ENCODE results near the gene PLEKHB2.
"Not testable (repeated sequence)": the region's sequence is repeated elsewhere in the genome, so short reads cannot be mapped to it uniquely, and the experiment has no call there.

PLEKHB2 gene

DNA sequence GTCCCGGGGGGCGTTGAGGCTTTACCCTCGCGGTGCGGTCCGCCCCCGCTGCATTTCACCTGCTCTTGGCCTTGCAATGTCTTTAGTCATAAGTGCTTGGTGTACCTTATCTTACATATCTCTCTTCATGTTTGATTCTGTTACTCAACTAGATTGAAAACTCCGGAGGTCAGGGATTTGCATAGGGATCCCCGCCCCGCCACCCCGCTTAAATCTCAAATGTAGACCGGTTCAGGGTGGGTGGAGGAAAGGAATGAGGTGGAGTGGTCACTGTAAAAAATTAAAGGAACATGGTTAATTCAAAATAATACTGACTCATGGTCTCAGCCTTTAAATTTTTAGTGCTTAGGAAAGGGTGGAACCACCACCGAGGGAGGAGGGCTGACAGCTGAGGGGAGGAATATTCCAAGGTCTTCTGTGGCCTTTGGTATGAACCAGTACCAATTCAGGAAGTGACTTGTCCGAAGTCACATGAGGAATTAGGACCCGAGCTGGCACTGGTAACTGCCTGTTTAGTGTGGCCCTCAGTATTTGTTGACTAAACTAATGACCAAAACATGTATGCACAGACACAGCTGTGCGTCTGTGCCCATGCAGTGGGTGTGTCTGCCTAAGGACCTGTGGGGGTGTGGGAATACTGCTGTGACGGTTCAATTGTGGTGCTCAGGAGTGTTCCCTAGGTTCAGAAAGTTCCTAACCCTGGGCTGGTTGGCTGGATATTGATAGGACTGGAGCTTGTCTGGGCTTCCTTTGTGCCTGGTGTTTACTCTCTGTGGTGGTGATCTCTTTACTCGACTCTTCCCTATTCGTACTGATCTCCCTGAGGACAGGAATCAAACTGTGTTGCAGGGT is 1.0 kb downstream of the PLEKHB2 start (continued):
- TF ChIP-seq, protein P1, sequence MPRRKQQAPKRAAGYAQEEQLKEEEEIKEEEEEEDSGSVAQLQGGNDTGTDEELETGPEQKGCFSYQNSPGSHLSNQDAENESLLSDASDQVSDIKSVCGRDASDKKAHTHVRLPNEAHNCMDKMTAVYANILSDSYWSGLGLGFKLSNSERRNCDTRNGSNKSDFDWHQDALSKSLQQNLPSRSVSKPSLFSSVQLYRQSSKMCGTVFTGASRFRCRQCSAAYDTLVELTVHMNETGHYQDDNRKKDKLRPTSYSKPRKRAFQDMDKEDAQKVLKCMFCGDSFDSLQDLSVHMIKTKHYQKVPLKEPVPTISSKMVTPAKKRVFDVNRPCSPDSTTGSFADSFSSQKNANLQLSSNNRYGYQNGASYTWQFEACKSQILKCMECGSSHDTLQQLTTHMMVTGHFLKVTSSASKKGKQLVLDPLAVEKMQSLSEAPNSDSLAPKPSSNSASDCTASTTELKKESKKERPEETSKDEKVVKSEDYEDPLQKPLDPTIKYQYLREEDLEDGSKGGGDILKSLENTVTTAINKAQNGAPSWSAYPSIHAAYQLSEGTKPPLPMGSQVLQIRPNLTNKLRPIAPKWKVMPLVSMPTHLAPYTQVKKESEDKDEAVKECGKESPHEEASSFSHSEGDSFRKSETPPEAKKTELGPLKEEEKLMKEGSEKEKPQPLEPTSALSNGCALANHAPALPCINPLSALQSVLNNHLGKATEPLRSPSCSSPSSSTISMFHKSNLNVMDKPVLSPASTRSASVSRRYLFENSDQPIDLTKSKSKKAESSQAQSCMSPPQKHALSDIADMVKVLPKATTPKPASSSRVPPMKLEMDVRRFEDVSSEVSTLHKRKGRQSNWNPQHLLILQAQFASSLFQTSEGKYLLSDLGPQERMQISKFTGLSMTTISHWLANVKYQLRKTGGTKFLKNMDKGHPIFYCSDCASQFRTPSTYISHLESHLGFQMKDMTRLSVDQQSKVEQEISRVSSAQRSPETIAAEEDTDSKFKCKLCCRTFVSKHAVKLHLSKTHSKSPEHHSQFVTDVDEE (CRISPR knock-in tag; IDR thresholded peaks at IDR 0.05) = no peak
- TF ChIP-seq SNAI2 (CRISPR knock-in tag; IDR thresholded peaks at IDR 0.05) (no peak), ZFP3 (CRISPR knock-in tag; IDR thresholded peaks at IDR 0.05) (no peak), ISL1 (CRISPR knock-in tag; IDR thresholded peaks at IDR 0.05) (no peak)

DNA sequence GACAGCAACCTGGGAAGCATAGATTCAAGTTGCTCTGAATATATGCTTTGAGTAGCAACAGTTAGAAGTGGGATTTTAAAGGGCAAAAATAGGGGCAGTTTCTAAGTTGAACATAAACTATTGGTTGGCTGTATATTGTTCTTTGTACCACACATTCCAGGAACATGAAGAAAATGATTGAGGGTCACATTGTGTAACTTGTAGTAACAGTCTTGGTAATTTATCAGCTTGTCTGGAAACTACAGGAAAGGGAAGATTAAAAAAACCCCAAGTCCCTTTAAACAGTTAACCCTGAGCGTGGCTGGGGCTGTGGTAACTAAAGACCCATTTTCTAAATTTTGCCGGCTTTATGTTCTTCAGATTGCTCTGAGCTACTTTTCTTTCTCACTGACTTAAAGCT is 7.4 kb downstream of the PLEKHB2 start:
- no peak for ATAC-seq
- TF ChIP-seq RARB (CRISPR knock-in tag; IDR thresholded peaks at IDR 0.05) (no peak), ZNF8 (CRISPR knock-in tag; IDR thresholded peaks at IDR 0.05) (no peak), ZNF70 (CRISPR knock-in tag; IDR thresholded peaks at IDR 0.05) (no peak), ISL1 (CRISPR knock-in tag; IDR thresholded peaks at IDR 0.05) (no peak)
- TF ChIP-seq, protein P2, sequence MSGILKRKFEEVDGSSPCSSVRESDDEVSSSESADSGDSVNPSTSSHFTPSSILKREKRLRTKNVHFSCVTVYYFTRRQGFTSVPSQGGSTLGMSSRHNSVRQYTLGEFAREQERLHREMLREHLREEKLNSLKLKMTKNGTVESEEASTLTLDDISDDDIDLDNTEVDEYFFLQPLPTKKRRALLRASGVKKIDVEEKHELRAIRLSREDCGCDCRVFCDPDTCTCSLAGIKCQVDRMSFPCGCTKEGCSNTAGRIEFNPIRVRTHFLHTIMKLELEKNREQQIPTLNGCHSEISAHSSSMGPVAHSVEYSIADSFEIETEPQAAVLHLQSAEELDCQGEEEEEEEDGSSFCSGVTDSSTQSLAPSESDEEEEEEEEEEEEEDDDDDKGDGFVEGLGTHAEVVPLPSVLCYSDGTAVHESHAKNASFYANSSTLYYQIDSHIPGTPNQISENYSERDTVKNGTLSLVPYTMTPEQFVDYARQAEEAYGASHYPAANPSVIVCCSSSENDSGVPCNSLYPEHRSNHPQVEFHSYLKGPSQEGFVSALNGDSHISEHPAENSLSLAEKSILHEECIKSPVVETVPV (CRISPR knock-in tag; IDR thresholded peaks at IDR 0.05) = no peak
- TF ChIP-seq, protein P3, sequence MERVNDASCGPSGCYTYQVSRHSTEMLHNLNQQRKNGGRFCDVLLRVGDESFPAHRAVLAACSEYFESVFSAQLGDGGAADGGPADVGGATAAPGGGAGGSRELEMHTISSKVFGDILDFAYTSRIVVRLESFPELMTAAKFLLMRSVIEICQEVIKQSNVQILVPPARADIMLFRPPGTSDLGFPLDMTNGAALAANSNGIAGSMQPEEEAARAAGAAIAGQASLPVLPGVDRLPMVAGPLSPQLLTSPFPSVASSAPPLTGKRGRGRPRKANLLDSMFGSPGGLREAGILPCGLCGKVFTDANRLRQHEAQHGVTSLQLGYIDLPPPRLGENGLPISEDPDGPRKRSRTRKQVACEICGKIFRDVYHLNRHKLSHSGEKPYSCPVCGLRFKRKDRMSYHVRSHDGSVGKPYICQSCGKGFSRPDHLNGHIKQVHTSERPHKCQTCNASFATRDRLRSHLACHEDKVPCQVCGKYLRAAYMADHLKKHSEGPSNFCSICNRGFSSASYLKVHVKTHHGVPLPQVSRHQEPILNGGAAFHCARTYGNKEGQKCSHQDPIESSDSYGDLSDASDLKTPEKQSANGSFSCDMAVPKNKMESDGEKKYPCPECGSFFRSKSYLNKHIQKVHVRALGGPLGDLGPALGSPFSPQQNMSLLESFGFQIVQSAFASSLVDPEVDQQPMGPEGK (CRISPR knock-in tag; IDR thresholded peaks at IDR 0.05; ENCODE audit: borderline replicate concordance) = no peak

DNA sequence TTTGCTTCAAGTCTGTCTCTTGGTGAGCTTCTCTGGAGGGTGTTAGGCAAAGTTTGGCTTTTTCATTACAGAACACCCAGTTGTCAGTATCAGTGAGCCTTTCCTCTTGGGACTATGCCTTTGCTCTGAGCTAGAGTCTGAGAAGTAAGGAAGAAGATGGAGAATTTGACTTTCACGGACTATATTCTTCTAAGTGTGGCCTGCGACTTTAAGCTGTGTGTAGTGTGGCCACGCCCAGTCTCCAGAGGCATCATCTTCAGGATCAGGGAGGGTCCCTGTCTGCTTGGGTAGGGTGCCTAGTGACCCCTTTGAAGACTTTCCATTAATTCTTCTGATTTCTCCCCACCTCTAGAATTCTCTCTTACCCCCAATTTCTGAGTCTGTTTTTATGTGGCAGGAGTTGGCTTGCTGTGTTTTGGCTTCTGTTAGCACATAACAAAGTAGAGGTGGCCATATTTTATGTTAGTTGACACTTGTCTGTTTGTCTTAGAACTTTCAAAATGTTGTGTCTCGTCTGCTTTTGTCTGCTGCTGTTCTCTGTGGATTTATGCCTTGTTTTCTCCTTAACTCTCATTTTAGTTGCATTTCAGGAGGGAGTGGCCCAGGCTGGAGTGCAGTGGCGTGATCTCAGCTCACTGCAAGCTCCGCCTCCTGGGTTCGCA is 8.6 kb downstream of the PLEKHB2 start:
- no peak for ATAC-seq
- TF ChIP-seq SNAI2 (CRISPR knock-in tag; IDR thresholded peaks at IDR 0.05) = no peak
- TF ChIP-seq TCF4 (CRISPR knock-in tag; IDR thresholded peaks at IDR 0.05; ENCODE audit: borderline replicate concordance) = no peak
- TF ChIP-seq RARB (CRISPR knock-in tag; IDR thresholded peaks at IDR 0.05) = no peak
- TF ChIP-seq ISL1 (CRISPR knock-in tag; IDR thresholded peaks at IDR 0.05) = no peak
- no peak for TF ChIP-seq TOX (CRISPR knock-in tag; IDR thresholded peaks at IDR 0.05; ENCODE audit: borderline replicate concordance)
- no peak for TF ChIP-seq CSDC2 (CRISPR knock-in tag; IDR thresholded peaks at IDR 0.05)
- TF ChIP-seq ZNF565 (CRISPR knock-in tag; conservative IDR thresholded peaks at IDR 0.05; ENCODE audit: low read depth) = no peak
- TF ChIP-seq, protein P4, sequence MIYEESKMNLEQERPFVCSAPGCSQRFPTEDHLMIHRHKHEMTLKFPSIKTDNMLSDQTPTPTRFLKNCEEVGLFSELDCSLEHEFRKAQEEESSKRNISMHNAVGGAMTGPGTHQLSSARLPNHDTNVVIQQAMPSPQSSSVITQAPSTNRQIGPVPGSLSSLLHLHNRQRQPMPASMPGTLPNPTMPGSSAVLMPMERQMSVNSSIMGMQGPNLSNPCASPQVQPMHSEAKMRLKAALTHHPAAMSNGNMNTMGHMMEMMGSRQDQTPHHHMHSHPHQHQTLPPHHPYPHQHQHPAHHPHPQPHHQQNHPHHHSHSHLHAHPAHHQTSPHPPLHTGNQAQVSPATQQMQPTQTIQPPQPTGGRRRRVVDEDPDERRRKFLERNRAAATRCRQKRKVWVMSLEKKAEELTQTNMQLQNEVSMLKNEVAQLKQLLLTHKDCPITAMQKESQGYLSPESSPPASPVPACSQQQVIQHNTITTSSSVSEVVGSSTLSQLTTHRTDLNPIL (CRISPR knock-in tag; IDR thresholded peaks at IDR 0.05; ENCODE audit: low read depth) = no peak

DNA sequence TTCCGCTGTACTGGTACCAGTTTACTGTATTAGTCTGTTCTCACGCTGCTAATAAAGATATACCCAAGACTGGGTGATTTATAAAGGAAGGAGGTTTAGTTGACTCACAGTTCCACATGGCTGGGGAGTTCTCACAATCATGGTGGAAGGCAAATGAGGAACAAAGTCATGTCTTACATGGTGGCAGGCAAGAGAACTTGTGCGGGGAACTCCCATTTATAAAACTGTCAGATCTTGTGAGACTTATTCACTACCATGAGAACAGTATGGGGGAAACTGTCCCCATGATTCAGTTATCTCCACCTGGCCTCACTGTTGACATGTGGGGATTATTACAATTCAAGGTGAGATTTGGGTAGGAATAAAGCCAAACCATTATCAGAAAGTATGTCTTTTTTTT is 9.8 kb downstream of the PLEKHB2 start:
- ATAC-seq = not testable (repeated sequence)

DNA sequence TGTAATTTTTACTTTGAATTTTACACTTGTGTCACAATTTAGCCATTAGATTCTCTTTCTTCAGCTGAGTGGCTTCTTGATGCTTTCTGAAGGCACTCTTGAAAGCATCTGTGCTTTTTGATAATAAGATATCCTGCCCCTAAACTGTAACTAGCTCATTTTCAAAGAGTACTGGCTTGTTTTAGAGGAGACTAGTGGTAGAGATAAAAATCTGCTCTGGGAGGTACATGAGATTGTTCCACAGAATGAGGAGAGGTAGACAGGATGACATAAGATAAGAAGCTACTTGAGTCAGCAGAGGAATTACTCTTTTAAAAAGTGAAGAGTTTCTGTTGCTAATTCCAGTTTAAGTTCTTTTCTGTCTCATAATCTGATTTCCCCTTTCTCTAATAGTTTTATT is 10.6 kb downstream of the PLEKHB2 start:
- ATAC-seq = no peak

More for the DNA sequence above, 10.6 kb downstream of the PLEKHB2 start:
- TF ChIP-seq, protein P1 (CRISPR knock-in tag; IDR thresholded peaks at IDR 0.05) = no peak
- TF ChIP-seq ARNTL (CRISPR knock-in tag; IDR thresholded peaks at IDR 0.05; ENCODE audit: borderline replicate concordance, low read depth) = no peak
- no peak for TF ChIP-seq TOX (CRISPR knock-in tag; IDR thresholded peaks at IDR 0.05; ENCODE audit: borderline replicate concordance)
- TF ChIP-seq ISL1 (CRISPR knock-in tag; IDR thresholded peaks at IDR 0.05) = no peak
- no peak for TF ChIP-seq RARB (CRISPR knock-in tag; IDR thresholded peaks at IDR 0.05)

Data from SK-N-SH treated with all-trans-retinoic acid at 6 μM for 48 hours (cell line).